ENCODE measurements around the gene SIAH2.
"Not testable (repeated sequence)": the region's sequence is repeated elsewhere in the genome, so short reads cannot be mapped to it uniquely, and the experiment has no call there.

Gene SIAH2, protein sequence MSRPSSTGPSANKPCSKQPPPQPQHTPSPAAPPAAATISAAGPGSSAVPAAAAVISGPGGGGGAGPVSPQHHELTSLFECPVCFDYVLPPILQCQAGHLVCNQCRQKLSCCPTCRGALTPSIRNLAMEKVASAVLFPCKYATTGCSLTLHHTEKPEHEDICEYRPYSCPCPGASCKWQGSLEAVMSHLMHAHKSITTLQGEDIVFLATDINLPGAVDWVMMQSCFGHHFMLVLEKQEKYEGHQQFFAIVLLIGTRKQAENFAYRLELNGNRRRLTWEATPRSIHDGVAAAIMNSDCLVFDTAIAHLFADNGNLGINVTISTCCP

DNA sequence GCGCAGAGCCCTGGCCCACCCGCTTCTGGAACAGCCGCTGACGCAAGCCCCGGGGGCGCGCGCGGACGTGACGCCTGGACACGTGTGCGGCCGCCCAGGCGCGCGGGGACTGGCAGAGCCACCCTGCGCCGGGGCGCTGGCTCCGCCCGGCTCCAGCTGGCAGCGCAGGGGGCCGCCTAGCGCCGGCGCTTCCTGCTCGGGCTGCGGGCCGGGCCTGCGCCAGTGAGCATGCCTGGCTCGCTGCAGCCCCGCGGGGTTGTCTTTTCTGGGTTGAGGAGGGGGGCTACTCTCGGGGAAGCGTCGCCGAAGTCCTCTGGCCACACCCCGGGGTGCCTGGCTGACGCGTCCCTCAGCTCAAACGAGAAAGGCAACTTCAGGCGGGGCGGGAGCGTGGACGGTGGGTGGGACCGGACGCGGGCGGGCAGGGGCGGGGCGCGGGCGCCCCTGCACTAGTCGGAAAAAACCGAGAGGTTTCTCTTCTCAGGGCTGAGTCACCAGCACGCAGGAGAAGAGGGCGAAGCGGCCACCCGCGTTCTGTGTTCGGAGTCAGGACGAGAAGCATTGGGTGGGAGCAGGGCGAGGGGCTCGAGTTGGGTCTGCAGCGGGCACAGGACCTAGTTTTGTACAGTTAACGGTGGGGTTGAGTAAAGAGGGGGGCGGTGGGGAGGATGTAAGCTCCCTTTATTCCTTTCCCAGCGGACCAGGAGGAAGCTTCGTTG lies at the start of gene SIAH2:
TSS of gene SIAH2 (minus strand) at position 48 of the 719 bp plus-strand sequence. CDS start 320 bp downstream, outside the sequence.
- peak; percentile 83 to 85 for DNase-seq (ENCODE audit: low read depth in 2 of 2)

DNA sequence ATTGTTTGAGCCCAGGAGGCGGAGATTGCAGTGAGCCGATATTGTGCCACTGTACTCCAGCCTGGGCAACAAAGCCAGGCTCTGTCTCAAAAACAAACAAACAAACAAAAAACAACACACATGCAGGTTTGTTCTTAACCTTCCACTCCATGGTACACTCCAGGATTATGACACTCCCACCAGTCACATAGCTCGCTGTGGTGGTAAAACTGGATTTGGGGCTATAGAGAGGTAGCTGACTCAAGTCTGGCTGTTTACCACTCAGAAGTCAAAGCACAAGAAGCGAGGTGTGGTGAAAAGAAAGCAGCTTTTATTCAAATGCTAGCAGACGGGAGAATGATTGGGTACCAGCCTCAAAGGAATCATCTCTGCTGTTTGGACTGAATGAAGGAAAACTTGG lies 49.0 kb upstream of the SIAH2 start:
- DNase-seq (ENCODE audit: low read depth in 2 of 2), result no peak

DNA sequence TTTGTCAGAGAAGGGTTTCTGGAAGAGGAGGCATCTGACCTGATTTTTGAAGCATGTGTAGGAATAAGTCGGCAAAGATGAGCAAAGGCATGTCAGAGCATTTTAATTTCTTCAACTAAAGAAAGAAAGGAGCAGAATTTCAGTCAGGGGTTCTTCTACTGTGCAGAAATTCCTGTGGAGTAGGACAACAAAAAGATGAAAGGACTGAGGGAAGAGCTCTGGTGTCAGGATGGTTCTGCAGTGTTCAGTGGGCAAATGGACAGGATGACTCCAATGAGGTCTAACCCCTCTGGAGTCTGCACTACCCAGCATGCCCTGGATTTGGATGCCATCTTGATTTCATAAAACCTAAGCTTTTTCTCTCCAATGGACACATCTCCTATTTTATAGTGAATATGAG lies 47.7 kb upstream of the SIAH2 start:
- DNase-seq (ENCODE audit: low read depth in 2 of 2), result no peak

DNA sequence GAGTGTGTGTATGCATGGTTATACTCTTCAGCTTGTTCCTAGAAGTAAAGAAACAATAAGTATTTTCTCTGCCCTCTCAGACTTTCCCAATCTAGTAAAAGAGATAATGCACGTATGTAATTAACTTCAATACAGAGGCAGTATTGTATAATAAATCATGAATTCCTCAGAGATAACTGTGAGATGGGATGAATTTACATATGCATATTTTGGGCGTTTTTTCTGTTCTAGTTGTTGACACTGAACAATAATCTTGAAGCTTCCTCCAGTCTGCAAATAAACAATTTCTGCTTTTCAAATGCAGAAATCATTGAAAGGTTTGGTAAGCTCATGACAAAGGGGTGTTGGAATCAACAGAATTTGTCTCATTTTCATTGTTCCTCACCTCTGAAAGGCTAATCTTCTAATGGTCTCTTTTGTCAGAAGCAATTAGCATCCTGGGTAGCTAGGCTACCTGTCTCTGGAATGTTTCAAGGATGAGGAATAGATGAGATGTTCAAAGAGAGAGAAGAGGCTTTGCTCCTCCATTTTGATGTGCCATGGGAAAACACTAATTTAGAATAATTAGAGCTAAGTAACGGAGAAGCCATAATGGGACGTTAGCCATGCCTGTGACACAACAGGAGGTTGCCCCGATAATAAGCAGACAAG lies 43.3 kb upstream of the SIAH2 start:
- no peak for DNase-seq (ENCODE audit: low read depth in 2 of 2)

DNA sequence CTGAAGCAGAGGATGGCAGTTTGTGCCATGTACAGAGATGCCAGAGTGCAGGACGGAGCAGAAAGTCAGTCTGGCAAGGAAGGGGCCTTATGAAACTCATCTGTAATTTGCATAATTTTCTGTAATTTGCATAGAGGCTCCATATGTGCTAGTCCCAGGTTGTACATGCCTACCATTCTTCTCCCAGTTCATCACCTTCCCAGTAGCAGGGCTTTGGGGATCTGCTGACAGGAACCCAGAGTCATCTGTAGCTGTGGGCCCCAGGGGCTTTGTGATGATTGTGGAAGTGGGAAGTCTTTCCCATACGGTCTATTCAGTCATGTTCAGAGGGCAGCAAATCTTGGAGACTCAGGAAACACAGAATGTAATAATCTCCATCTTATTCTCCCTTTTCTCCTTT lies 42.4 kb upstream of the SIAH2 start:
- no peak for DNase-seq (ENCODE audit: low read depth in 2 of 2)

DNA sequence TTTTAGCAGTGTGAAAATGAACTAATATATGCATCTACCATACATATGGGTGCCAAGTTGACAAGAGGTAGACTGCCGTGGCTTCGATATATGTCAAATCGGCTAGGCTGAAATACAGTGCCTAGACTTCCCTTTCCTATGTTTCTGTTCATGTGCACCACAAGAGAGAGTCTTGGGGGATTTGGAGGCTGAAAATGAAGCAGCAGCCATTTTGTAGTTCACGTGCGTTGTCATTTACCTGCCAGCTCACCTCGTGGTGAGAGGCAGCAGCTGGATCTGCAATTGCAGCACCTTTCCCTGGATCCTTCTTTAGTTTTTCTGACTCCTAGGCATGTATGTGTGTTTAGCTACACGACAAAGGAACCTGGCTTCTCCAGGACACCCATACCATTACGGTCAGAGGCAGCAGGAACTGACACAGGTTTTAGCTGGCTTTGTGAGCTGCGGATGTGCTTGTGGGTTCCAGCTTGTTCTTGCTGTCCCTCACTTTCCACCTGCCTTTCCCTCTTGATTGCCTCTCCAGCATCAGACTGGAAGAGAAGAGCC lies 40.5 kb upstream of the SIAH2 start:
- DNase-seq (ENCODE audit: low read depth in 2 of 2), result no peak

DNA sequence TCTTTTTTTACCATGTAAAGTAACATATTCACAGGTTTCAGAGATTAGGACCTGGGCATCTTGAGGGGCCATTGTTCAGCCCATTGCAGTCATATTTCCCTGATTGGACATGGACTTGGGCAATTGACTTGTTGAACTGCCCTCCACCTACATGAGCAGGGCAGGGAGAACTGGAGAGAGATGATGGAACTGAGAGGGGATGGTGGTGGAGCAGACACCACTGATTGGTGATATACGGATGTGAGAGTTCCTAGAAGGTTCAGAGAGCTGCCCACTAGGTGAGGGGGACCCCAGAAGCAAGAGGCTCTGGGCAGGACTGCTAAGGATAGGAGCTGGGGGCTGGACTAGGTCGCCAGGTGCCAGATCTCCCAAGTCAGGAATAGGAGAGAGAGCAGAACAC lies 37.8 kb upstream of the SIAH2 start:
- DNase-seq (ENCODE audit: low read depth in 2 of 2), result no peak

DNA sequence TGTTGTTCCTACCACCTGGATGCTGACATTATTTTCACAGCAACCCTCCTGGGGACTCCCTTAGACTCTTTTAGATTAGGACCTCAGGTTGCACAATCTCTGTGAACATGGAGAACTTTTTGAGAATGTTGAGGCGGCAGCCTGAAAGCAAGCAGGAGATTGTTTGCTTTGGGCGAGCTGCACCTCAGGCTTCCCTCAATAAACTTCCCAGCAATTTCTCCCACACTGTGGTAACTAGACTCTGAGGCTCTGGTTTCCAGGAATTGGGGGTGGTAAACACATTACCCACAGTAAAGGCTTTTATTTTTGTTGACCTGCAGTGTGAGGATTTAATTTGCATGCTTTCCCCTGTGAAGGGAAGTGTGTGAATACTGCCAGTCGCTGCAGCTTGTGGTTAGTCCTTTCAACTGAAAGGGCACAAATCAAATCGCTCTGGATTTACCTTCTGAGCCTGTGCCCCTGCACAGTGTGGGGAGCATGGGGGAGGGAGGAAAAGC lies 35.2 kb upstream of the SIAH2 start:
- no peak for DNase-seq (ENCODE audit: low read depth in 2 of 2)

DNA sequence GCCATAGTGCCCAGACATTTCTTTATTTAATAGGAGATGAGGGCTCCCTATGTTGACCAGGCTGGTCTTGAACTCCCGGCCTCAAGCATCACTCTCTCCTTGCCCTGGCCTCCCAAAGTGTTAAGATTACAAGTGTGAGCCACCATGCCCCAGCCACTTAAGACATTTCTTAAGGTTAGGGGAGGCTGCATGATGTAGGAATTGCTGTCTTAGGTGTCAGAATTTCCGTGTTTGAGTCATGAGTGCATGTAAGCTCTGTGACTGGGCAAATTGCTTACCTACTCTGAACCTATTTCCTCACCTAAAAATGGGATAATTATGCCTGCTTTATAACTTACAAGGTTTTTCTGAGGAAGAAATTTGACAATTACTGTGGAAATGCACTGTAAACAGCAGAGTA lies 34.2 kb upstream of the SIAH2 start:
- no peak for DNase-seq (ENCODE audit: low read depth in 2 of 2)

DNA sequence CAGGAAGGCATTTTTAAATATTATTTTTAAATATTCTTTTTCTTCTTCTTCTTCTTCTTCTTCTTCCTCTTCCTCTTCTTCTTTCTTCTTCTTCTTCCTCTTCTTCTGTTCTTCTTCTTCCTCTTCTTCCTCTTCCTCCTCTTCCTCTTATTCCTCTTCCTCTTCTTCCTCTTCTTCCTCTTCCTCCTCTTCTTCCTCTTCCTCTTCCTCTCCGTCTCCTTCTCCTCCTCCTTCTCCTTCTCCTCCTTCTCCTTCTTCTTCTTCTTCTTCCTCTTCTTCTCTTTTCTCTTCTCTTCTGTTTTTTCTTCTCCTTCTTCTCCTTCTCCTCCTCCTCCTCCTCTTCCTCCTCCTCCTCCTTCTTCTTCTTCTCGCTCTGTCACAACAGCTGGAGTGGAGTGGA lies 33.6 kb upstream of the SIAH2 start:
- DNase-seq (ENCODE audit: low read depth in 2 of 2), result not testable (repeated sequence)

DNA sequence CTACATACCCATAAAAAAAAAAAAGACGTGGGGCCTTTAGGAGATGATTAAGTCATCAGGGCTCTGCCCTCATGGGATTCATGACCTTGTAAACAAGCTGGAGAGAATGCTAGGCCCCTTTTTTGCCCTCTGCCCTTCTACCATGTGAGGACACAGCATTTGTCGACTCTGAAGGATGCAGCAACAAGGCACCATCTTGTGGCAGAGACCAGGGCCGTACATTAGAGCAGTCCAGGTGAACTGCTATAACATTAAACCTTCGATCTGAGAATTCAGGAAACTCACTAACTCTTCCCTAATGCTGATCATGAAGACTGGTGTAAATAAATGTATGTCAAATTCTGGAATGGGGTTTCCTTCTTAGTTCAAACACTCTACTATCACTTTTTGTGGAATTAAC lies 30.7 kb upstream of the SIAH2 start:
- no peak for DNase-seq (ENCODE audit: low read depth in 2 of 2)

DNA sequence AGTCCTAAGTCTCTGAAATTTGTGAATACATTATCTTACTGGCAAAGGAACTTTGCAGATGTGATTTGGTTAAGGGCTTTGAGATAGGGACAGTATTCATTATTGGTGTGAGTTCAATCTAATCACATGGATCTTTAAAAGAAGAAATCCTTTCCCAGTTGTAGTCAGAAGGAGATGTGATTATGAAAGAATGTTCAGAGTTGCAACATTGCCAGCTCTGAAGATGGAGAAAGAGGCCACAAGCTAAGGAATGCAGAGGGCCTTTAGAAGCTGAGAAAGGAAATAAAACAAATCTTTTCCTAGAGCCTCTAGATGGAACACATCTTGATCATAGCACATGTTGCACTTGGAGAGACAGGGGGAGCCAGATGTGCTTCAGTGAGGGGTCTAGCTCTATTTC lies 27.7 kb upstream of the SIAH2 start:
- no peak for DNase-seq (ENCODE audit: low read depth in 2 of 2)

DNA sequence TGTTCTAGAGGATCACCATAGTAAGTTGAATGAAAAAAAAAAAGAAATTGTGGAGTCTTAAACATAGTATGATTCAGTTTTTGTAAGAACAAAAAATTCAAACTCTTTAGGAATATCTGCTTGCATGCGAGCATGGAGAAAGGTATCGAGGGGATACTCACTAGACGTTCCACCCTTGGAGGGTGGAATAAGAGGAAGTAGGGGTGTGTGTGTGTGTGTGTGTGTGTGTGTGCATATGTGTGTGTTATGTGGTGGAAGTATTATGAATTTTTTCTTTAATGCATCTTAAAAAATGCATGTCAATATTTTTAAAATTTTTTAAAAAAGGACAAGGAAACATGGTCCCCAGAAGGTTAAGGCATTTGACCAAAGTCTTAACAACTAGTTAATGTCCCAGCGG lies 26.5 kb upstream of the SIAH2 start:
- DNase-seq (ENCODE audit: low read depth in 2 of 2), result no peak

DNA sequence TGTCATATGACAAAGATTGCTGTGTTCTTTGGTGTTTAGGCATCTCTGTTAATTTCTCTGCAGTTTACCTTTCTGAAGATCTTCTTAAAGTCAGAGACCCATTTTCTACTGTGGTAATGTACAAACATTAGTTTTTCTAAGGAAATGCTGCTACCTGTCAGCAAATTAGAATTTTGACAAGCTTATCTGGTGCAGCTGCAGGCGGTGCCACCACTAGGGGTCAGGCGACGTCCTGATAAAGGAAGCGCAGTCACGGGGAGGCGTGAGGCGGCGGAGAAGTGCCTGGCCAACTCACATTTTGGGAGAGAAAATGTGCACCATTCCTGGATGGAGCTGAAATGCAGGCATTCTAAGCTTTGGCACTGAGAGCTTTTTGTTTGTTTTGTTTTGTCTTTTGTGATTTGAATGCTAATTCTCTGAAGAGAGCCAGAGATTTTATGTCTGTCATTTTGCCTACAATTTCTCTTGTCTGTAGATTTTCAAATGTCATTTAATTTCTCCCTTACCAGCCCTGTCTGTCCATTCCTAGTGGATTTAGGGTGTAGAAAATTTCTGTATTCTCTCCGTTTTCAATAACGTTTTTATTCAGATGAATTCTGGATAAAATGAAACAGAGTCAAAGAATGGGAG lies 24.9 kb upstream of the SIAH2 start:
- peak; percentile 40 to 73 for DNase-seq (ENCODE audit: low read depth in 2 of 2)

DNA sequence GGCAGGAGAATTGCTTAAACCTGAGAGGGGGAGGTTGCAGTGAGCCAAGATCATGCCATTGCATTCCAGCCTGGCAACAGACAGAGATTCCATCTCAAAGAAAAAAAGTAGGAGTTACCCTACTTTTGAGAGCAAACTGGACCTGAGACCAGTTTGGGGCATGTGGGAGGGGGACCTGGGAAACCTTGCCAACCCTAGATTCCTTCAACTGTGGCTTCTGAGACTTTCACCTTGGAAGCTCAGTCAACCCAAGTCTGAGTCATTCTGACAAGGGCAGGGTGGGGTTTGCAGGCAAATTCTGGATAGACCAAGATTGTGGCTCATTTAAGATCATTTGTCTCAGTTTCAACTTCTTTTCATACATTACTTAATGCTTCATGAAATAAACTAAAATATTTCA lies 23.8 kb upstream of the SIAH2 start:
- no peak for DNase-seq (ENCODE audit: low read depth in 2 of 2)

DNA sequence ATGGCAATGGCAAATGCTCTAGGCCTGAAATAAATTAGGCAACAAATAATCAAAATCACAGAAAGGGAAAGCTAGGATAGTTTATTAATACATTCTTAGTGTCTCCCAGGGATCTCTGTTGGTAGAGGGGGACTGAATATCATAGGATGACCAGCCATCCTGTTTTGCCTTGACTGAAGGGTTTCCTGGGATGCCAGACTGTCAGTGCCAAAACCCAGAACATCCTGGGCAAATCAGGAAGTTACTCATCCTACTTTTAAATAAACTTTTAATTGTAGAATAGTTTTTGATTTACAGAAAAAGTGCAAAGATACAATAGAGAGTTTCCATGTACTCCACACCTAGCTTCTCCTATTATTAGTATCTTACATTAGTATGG lies 21.8 kb upstream of the SIAH2 start:
- no peak for DNase-seq (ENCODE audit: low read depth in 2 of 2)

DNA sequence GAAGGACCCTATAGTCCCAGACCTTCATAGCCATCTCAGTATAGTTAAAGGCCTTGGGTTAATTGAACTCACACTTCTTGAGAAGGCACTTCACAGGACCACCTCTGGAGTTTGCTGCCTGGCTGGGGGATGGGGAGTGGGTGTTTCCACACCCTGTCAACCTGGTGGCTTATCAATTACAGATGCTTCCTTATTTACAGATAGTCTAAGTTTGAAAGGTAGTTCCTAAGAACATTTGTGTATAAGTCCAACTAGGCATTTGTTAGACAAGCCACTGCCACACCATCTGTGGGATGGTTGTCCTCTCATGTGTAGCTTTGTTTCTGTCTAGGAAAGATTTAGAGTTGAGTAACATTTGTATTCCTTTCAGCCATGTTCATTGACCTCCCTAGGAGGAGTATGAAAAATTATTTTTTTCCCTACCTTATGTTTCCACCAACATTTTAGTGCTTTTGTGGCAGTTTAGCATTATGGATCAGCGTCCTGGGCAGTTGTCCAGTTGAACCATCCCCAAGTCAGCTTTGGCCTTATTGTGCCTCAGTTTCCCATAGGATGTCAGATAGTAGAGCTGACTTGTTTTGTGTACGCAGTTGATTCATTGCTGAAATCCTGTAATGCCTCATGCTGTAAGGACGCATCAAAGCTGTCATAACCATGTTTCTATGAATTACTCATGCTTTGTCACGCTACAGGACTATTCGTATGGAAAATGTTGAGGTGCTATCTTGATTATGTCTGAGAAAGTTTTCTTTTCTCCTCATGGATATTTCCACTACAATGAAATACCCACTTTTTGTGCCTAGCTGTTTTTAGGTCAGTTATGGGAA lies 21.2 kb upstream of the SIAH2 start:
- DNase-seq (ENCODE audit: low read depth in 2 of 2), result no peak

DNA sequence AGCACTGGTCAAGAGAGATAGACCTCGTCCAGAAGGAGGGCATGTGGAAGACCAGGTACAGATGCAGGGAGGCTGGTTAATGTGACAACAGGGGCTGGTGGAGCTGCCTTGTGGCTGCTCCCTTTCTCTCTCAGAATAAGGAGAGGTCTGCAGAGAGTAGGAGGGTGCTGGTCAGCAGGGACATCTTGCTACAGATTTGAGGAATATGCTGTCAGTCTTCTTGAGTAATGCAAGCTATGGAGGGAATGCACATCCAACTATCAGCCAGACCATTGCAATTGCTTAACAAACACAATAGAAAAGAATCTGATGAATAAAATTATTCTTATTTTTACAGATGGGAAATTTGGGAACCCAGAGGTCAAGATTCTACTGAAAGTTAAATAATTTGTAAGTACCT lies 20.3 kb upstream of the SIAH2 start:
- DNase-seq (ENCODE audit: low read depth in 2 of 2), result no peak

DNA sequence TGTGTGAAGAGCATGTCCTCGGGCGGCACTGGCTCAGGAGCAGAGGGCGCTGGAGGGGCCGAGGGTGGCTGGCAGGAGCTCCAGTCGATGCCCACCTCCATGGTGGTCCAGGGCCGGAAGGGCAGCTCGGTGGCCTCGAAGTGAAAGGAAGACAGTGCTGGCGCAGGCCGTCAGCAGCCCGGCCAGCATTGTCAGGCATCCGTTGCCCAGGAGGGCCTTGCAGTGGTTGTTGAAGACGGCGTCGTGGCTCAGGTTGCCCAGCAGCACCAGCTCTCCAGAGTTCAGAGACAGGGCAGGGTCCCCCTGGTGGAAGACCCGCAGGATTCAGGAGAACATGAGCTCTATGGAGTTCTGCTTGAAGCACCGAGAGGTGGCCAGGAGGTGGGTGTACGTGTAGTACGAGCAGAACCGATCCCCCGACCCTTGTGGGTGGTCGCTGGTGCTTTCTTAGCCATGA lies 16.5 kb upstream of the SIAH2 start:
- no peak for DNase-seq (ENCODE audit: low read depth in 2 of 2)

DNA sequence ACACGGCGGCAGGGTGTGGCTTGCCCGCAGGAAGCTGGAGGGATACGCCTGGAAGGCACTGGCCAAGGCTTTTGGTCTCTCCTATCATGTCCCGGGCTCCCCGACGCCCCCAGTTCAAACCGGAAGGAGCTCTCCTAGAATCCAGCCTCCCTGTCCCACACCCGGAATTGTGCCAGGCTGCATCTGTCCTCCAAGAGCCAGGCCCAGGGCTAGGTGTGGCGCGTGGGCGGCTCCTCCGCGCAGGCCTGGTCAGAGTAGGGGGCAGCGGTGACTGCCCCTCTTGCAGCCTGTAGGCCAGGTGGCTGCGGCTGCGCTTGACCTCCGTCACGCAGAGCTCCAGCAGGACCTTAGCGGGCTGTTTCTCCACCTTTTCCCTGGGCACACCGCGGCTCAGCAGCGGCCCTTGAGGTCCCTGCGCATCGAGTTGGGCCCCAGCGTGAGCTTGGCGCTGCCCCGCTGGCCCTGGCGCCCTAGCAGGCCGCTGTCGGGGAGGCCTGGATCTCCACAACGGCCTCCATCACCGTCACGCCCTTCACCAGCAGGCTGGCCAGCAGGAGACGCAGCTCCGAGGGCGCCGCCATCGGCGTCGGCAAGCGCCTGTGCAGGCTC lies 15.9 kb upstream of the SIAH2 start:
- no peak for DNase-seq (ENCODE audit: low read depth in 2 of 2)

All from stimulated activated CD4-positive, alpha-beta T cell treated with anti-CD3 and anti-CD28 coated beads, Interleukin-1b, Interleukin-23, amount 100 ng/mL, for 1 hour (primary cell).